Measurements from ENCODE around the gene USP36.
A peak's percentile ranks its signal among the peaks of the same experiment; 100 is the strongest.

USP36 gene

DNA sequence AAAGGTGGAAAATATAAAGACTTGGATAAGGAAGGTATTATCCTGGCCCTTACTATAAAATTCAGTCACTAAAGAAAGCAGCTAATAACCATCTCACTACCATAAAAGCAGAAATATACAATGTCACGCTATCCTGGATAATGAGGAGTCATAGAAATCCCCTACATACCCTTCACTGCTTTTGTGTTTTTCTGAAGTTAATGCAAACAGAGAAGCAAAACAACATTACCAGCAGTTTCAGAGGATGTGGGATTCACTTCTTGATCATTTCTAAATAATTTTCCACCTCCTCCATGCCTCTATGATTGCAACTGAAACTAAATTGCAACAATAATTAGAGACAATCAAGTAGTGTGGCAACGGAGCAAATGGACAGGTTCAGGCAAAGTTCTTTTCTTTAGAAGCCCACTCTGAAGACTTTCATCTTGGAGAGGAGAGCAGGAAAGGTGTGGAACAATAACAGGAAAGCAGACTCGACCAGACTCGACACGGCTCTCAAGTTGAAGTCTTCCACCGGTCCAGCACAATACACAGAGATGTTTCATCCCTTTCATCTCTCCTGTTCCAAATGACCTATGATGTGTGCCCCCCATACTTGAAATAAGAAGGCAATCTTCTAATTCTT lies 68.7 kb downstream of the USP36 start:
- Histone ChIP-seq H3K27me3 (ENCODE audit: control insufficient read depth in 1 of 2, insufficient read depth in 2 of 2, low read length in 2 of 2) (no peaks in the 10 kb centered on the region), H3K36me3 (ENCODE audit: control insufficient read depth in 1 of 2, insufficient read depth in 2 of 2, low read length in 2 of 2) (no peaks in the 10 kb centered on the region), H3K4me1 (ENCODE audit: control insufficient read depth in 1 of 2, insufficient read depth in 2 of 2, low read length in 2 of 2) (peaks cover 15 to 16% of the 10 kb centered on the region in 2 donors), H3K4me3 (ENCODE audit: low read depth in 1 of 2, low read length in 2 of 2) (no peak overlapping the region), H3K27ac (ENCODE audit: low read depth, low read length) (no peak overlapping the region), H3K9me3 (ENCODE audit: control insufficient read depth in 1 of 2, low read length in 2 of 2) (no peaks in the 10 kb centered on the region), H3K9ac (ENCODE audit: low read depth in 1 of 2, low read length in 2 of 2) (peak overlapping the region in 1 of 2 donors; percentile 14)

DNA sequence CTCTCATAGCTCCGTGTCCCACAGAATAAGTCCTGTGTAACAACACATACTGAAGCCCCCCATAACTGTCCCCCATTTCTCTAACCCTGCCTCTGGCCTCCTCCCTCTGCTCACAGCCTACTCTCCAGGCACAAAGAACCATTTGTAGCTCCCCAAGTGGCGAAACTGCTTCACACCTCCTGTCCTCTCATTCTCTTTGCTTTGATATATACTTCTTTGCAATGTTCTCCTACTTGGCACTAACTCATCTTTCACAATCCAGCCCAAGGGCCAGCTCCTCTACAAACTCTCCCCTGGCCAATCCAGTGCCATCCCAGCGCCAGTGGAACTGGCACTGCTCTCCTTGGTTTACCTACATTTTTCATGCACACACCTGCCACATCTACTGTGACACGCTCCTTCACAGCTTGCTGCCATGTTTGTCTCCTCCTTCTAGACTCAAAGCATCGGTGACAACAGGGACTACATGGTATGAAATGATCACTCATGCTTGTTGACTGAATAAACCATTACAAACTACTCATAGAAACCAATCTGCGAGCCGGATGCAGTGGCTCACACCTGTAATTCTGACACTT lies 71.3 kb downstream of the USP36 start:
- Histone ChIP-seq H3K4me1 (ENCODE audit: control insufficient read depth in 1 of 2, insufficient read depth in 2 of 2, low read length in 2 of 2) (peaks cover 12 to 22% of the 10 kb centered on the region in 2 donors), H3K4me3 (ENCODE audit: low read depth in 1 of 2, low read length in 2 of 2) (no peak overlapping the region), H3K9ac (ENCODE audit: low read depth in 1 of 2, low read length in 2 of 2) (no peak overlapping the region), H3K27me3 (ENCODE audit: control insufficient read depth in 1 of 2, insufficient read depth in 2 of 2, low read length in 2 of 2) (no peaks in the 10 kb centered on the region), H3K27ac (ENCODE audit: low read depth, low read length) (no peak overlapping the region), H3K36me3 (ENCODE audit: control insufficient read depth in 1 of 2, insufficient read depth in 2 of 2, low read length in 2 of 2) (no peaks in the 10 kb centered on the region), H3K9me3 (ENCODE audit: control insufficient read depth in 1 of 2, low read length in 2 of 2) (no peaks in the 10 kb centered on the region)

DNA sequence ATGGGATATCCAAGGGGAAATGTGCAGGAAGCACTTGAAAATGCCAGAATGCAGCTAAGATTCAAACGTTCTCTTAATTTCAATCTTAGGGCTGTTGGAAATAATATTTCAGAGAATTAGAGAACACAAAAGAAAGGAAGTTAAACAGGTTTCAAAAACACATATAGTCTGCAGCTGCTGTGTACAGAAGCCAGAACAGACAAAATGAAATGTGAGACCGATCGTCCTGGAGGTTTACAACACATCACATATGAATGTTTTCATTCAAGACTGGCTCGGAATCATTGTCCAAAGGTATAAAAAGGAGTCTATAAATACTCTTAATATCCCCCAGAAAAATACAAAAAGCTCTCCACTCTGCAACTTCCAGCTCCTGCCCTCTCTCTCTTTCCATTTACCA lies 72.8 kb downstream of the USP36 start:
- Histone ChIP-seq H3K4me3 (ENCODE audit: low read depth in 1 of 2, low read length in 2 of 2) (no peak overlapping the region), H3K9me3 (ENCODE audit: control insufficient read depth in 1 of 2, low read length in 2 of 2) (no peaks in the 10 kb centered on the region), H3K27ac (ENCODE audit: low read depth, low read length) (no peak overlapping the region)

DNA sequence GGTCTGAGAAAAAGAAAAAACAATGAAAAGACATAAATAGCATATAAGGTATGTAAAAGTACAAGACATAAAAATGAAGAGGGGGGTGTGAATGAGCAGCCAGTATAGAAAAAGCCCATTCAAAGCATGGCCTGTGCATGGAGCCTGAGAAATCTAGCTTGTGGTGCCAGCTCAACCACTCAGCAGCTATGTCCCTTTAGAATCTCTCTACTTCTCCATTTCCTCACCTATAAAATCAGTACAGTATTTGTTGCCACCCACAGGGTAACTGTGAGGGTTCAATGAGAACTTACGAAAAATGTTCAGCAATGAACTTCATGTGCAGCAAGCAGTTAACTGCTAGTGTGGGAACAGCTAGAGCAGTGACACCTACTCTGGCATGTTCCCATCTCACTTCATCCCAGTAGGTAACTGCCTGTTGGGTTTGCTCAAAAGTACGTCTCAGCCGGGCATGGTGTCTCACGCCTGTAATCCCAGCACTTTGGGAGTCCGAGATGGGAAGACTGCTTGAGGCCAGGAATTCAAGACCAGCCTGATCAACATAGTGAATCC lies 73.8 kb downstream of the USP36 start:
- Histone ChIP-seq H3K27me3 (ENCODE audit: control insufficient read depth in 1 of 2, insufficient read depth in 2 of 2, low read length in 2 of 2) (no peaks in the 10 kb centered on the region), H3K27ac (ENCODE audit: low read depth, low read length) (no peak overlapping the region), H3K36me3 (ENCODE audit: control insufficient read depth in 1 of 2, insufficient read depth in 2 of 2, low read length in 2 of 2) (no peaks in the 10 kb centered on the region), H3K4me1 (ENCODE audit: control insufficient read depth in 1 of 2, insufficient read depth in 2 of 2, low read length in 2 of 2) (peaks cover 13 to 22% of the 10 kb centered on the region in 2 donors), H3K9me3 (ENCODE audit: control insufficient read depth in 1 of 2, low read length in 2 of 2) (no peaks in the 10 kb centered on the region), H3K4me3 (ENCODE audit: low read depth in 1 of 2, low read length in 2 of 2) (no peak overlapping the region), H3K9ac (ENCODE audit: low read depth in 1 of 2, low read length in 2 of 2) (no peak overlapping the region)

More for the DNA sequence above, 72.8 kb downstream of the USP36 start:
- Histone ChIP-seq H3K36me3 (ENCODE audit: control insufficient read depth in 1 of 2, insufficient read depth in 2 of 2, low read length in 2 of 2) (no peaks in the 10 kb centered on the region), H3K27me3 (ENCODE audit: control insufficient read depth in 1 of 2, insufficient read depth in 2 of 2, low read length in 2 of 2) (no peaks in the 10 kb centered on the region), H3K4me1 (ENCODE audit: control insufficient read depth in 1 of 2, insufficient read depth in 2 of 2, low read length in 2 of 2) (peaks cover 7 to 18% of the 10 kb centered on the region in 2 donors), H3K9ac (ENCODE audit: low read depth in 1 of 2, low read length in 2 of 2) (no peak overlapping the region)

DNA sequence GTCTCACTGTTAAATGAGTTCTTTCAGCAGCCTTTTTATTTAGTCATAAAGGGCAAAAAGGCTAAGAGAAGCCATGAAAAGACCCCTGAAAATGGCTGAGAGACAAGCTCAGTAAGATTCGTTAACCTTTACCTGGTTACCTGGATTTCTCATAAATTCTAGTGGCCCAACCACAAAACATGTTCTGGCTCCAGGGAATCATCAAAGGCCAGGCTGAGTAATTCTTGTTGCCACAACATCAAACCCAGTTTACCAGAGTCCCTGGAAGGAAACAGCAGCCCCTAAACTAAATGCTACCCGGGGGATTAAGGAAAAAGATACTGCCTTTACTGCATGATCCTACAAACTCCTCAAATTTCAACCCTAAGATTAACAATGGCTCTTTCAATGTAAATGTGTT lies 74.4 kb downstream of the USP36 start:
- no peaks in the 10 kb centered on the region for H3K9me3 ChIP-seq (ENCODE audit: control insufficient read depth in 1 of 2, low read length in 2 of 2)
- peaks cover 15 to 22% of the 10 kb centered on the region in 2 donors for H3K4me1 ChIP-seq (ENCODE audit: control insufficient read depth in 1 of 2, insufficient read depth in 2 of 2, low read length in 2 of 2)
- no peaks in the 10 kb centered on the region for H3K27me3 ChIP-seq (ENCODE audit: control insufficient read depth in 1 of 2, insufficient read depth in 2 of 2, low read length in 2 of 2)
- H3K36me3 ChIP-seq (ENCODE audit: control insufficient read depth in 1 of 2, insufficient read depth in 2 of 2, low read length in 2 of 2): no peaks in the 10 kb centered on the region
- H3K4me3 ChIP-seq (ENCODE audit: low read depth in 1 of 2, low read length in 2 of 2): no peak overlapping the region
- no peak overlapping the region for H3K9ac ChIP-seq (ENCODE audit: low read depth in 1 of 2, low read length in 2 of 2)
- no peak overlapping the region for H3K27ac ChIP-seq (ENCODE audit: low read depth, low read length)

DNA sequence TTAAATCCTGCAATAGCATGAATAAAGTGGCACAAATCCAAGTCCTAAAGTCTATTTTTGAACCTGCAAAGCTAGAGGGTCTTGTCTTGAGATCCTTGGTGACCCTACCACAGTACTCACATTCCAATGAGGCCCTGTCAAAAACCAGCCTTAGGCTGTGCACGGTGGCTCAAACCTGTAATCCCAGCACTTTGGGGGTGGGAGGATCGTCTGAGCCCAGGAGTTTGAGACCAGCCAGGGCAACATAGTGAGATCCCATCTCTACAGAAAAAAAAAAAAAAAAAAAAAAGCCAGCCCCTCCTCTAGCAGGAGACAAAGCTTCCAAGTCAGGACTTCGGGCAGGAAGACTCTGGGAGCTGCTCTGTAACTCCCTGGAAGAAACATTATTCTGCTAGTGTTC lies 74.8 kb downstream of the USP36 start:
- no peaks in the 10 kb centered on the region for H3K9me3 ChIP-seq (ENCODE audit: control insufficient read depth in 1 of 2, low read length in 2 of 2)
- no peak overlapping the region for H3K9ac ChIP-seq (ENCODE audit: low read depth in 1 of 2, low read length in 2 of 2)
- H3K27me3 ChIP-seq (ENCODE audit: control insufficient read depth in 1 of 2, insufficient read depth in 2 of 2, low read length in 2 of 2): no peaks in the 10 kb centered on the region
- H3K4me3 ChIP-seq (ENCODE audit: low read depth in 1 of 2, low read length in 2 of 2): no peak overlapping the region
- H3K36me3 ChIP-seq (ENCODE audit: control insufficient read depth in 1 of 2, insufficient read depth in 2 of 2, low read length in 2 of 2): no peaks in the 10 kb centered on the region
- no peak overlapping the region for H3K27ac ChIP-seq (ENCODE audit: low read depth, low read length)
- peaks cover 15 to 22% of the 10 kb centered on the region in 2 donors for H3K4me1 ChIP-seq (ENCODE audit: control insufficient read depth in 1 of 2, insufficient read depth in 2 of 2, low read length in 2 of 2)

DNA sequence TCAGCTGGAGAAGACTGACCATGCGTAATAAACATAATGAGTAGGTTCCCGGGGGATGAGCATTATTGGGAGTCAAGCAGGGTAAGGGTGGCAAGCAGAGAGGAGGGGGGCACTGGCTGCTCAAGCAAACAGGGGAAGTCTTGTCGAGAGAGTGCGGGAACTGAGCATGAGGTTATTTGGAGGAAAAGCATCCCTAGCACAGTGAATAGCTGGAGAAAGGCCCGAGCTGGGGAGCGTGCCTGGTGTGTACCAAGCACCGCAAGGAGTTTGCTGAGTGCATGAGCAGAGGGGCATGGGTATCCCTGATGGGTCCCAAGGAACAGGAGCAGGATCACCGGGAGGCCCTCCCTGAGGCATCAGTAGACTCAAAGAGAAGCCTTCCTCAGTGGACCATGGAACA lies 75.7 kb downstream of the USP36 start:
- Histone ChIP-seq H3K4me3 (ENCODE audit: low read depth in 1 of 2, low read length in 2 of 2) (no peak overlapping the region), H3K9me3 (ENCODE audit: control insufficient read depth in 1 of 2, low read length in 2 of 2) (no peaks in the 10 kb centered on the region), H3K4me1 (ENCODE audit: control insufficient read depth in 1 of 2, insufficient read depth in 2 of 2, low read length in 2 of 2) (peaks cover 17 to 23% of the 10 kb centered on the region in 2 donors)

DNA sequence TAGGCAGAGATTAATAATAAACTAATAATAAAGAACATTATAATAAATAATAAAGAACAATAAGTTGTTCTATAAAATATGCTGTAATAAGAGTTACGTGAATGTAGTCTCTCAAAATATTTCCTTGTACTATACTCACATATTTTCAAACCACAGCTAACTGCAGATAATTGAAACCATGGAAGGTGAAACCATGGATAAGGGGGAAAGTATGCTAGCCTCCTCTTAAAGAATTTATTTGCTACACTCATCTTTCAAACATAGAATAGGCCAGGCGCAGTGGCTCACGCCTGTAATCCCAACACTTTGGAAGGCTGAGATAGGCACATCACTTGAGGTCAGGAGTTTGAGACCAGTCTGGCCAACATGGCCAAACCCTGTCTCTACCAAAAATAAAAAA lies 77.1 kb downstream of the USP36 start:
- Histone ChIP-seq H3K27me3 (ENCODE audit: control insufficient read depth in 1 of 2, insufficient read depth in 2 of 2, low read length in 2 of 2) (no peaks in the 10 kb centered on the region), H3K27ac (ENCODE audit: low read depth, low read length) (no peak overlapping the region), H3K4me1 (ENCODE audit: control insufficient read depth in 1 of 2, insufficient read depth in 2 of 2, low read length in 2 of 2) (peaks cover 23 to 30% of the 10 kb centered on the region in 2 donors), H3K36me3 (ENCODE audit: control insufficient read depth in 1 of 2, insufficient read depth in 2 of 2, low read length in 2 of 2) (no peaks in the 10 kb centered on the region), H3K9me3 (ENCODE audit: control insufficient read depth in 1 of 2, low read length in 2 of 2) (no peaks in the 10 kb centered on the region), H3K4me3 (ENCODE audit: low read depth in 1 of 2, low read length in 2 of 2) (no peak overlapping the region), H3K9ac (ENCODE audit: low read depth in 1 of 2, low read length in 2 of 2) (no peak overlapping the region)

More for the DNA sequence above, 75.7 kb downstream of the USP36 start:
- Histone ChIP-seq H3K9ac (ENCODE audit: low read depth in 1 of 2, low read length in 2 of 2) (no peak overlapping the region), H3K36me3 (ENCODE audit: control insufficient read depth in 1 of 2, insufficient read depth in 2 of 2, low read length in 2 of 2) (no peaks in the 10 kb centered on the region), H3K27ac (ENCODE audit: low read depth, low read length) (no peak overlapping the region), H3K27me3 (ENCODE audit: control insufficient read depth in 1 of 2, insufficient read depth in 2 of 2, low read length in 2 of 2) (no peaks in the 10 kb centered on the region)

DNA sequence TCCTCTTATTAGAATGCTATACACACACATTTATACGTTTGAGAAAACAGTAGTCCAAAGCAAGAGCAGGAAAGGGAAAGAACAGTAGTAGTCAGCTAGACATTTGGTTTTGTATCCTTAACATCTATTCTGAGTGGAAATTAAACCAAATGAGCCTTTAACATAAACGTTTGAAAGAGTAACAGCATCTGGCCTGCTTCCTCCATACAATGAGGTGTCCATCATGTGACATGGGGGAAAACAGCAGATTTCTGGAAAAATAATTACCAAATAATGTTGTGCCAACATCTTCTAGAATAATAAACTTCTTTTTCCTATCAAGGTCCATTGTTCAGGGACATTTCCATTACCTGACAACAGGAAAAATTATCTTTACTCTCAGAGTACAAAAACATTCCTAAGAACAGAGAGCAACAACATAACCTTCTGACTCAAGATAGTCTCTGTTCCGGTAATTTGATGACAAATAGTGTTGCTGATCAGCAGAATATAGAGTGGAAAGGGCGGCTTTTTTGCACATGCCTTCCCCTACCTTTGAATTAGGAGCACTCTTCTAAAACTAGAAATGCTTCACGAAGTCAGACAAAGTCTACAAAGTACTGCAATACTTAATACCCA lies 78.7 kb downstream of the USP36 start:
- Histone ChIP-seq H3K27me3 (ENCODE audit: control insufficient read depth in 1 of 2, insufficient read depth in 2 of 2, low read length in 2 of 2) (no peaks in the 10 kb centered on the region), H3K9ac (ENCODE audit: low read depth in 1 of 2, low read length in 2 of 2) (no peak overlapping the region), H3K36me3 (ENCODE audit: control insufficient read depth in 1 of 2, insufficient read depth in 2 of 2, low read length in 2 of 2) (no peaks in the 10 kb centered on the region), H3K9me3 (ENCODE audit: control insufficient read depth in 1 of 2, low read length in 2 of 2) (no peaks in the 10 kb centered on the region), H3K4me1 (ENCODE audit: control insufficient read depth in 1 of 2, insufficient read depth in 2 of 2, low read length in 2 of 2) (peaks cover 27% of the 10 kb centered on the region in 2 donors), H3K4me3 (ENCODE audit: low read depth in 1 of 2, low read length in 2 of 2) (no peak overlapping the region), H3K27ac (ENCODE audit: low read depth, low read length) (no peak overlapping the region)

DNA sequence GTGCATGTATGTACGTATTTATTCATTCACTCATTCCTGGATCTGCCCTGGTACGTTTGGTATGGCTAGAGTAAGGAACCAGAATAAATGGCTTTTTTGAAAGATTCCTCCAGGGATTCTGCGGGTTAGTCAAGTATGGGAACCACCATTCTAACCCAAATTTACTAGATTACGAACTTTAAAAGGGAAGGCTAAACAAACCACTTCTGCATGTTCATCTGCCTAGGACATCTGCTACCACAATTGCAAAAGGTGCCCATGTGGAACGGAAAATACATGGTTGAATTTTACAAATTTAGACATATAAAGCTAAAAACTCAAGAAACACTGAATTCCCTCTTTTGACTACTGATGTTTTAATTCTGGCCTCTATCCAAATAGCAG lies 80.7 kb downstream of the USP36 start:
- H3K4me1 ChIP-seq (ENCODE audit: control insufficient read depth in 1 of 2, insufficient read depth in 2 of 2, low read length in 2 of 2): peaks cover 23 to 27% of the 10 kb centered on the region in 2 donors
- peak overlapping the region in 1 of 2 donors; percentile 27 for H3K9ac ChIP-seq (ENCODE audit: low read depth in 1 of 2, low read length in 2 of 2)
- no peaks in the 10 kb centered on the region for H3K9me3 ChIP-seq (ENCODE audit: control insufficient read depth in 1 of 2, low read length in 2 of 2)
- H3K27ac ChIP-seq (ENCODE audit: low read depth, low read length): no peak overlapping the region
- H3K4me3 ChIP-seq (ENCODE audit: low read depth in 1 of 2, low read length in 2 of 2): peak overlapping the region in 1 of 2 donors; percentile 22
- no peaks in the 10 kb centered on the region for H3K36me3 ChIP-seq (ENCODE audit: control insufficient read depth in 1 of 2, insufficient read depth in 2 of 2, low read length in 2 of 2)
- H3K27me3 ChIP-seq (ENCODE audit: control insufficient read depth in 1 of 2, insufficient read depth in 2 of 2, low read length in 2 of 2): no peaks in the 10 kb centered on the region

Measured in duodenal mucosa (tissue), 2 donors.